Skin of body (tissue), 2 donors: ENCODE results near the gene BRD3. TPM values are rescaled to one million over a fixed set of nuclear protein-coding genes. Genes with fewer than 3 reads are reported as not detected.

ENCODE experiments used
- DNase-seq: peaks from one replicate; lab custom pipeline; 2025; lab: John Stamatoyannopoulos, UW
- total RNA-seq: library from RNA; depleted of rRNA; stranded (reverse); fragments of >200 nt; gene quantifications from one replicate; pipeline ENCODE4 v1.2.3, GENCODE V29; 2014

Gene BRD3
- total RNA-seq, 1 donor from 2014 or later = 16.7 TPM

DNA sequence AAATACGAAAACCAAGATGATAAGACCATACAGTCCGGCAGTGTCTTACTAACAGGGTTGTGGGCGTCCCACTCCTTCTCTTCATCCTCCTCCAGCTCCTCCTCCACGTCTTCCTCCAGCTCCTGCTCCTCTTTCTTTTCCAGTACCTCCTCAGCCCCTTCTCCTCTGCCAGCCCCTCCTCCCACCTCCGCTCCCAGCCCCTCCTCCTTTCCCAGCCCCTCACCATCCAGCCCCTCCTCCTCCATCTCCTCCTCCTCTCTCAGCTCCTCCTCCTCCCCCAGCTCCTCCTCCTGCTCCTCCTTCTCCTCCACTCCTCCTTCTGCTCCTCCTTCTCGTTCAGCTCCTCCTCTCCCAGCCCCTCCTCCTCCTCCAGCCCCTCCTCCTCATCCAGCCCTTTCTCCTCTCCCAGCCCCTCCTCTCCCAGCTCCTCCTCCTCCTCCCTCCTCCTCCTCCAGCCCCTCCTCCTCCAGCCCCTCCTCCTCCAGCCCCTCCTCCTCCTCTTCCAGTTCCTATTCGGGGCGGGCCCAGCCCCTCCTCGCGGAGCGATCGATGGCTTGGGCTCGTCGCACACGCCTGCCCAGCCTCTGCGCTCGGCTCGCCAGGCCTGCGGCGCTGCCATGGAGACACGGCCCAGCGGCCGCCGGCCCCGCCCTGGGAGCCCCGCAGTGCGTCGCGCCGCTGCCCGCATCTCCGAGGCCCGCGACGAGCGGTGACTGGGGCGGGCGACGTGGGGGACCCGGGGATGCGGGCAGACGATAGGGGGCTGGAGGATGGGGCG, 42.8 kb downstream of the BRD3 start, which contains the start of gene BRD3OS:
Gene BRD3OS (plus strand): TSS at position 654 of the 778 bp plus-strand sequence. CDS start 1,267 bp downstream, outside the sequence.
- peak; percentile 99 for DNase-seq

DNA sequence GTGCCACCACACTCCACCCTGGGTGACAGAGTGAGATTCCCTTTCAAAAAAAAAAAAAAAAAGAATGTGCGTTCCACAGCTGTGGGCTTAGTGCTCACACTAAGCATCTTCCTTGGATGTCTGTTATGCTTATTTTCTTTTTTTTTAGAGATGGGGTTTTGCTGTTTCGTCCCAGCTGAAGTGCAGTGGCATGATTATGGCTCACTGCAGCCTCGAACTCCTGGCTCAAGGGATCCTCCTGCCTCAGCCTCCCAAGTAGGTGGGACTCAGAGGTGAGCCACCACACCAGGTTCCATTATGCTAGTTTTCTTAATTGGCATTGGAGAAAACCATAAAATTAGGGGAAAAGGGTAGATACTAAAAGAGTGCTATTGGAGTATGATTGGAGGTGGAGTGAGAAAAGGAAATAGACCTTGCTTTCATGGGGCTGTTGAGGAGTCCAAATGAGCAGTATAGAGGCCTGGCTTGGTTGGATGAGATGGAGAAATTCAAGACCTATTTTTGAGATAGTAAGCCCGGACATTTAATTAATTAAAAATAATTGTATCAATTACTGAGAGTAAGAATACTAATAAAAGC, 43.5 kb downstream of the BRD3 start:
- no peak for DNase-seq

DNA sequence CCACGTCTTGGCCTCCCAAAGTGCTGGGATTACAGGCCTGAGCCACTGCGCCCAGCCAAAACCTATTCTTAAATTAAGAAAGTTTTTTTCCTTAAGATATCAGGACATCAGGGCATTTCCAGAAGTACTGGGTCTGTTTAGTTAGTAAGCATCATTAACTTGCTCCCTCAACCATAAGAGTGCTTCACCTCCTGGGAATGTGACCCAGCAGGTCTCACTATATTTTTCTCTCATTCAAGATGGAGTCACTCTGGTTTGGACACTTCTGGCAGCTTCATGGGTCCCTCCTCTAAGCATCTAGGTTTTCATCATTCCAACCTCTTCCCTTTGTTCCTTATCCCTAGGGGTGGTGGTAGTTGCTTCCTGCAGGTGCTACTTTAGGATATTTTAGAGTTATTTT, 52.9 kb downstream of the BRD3 start:
- DNase-seq = no peak

DNA sequence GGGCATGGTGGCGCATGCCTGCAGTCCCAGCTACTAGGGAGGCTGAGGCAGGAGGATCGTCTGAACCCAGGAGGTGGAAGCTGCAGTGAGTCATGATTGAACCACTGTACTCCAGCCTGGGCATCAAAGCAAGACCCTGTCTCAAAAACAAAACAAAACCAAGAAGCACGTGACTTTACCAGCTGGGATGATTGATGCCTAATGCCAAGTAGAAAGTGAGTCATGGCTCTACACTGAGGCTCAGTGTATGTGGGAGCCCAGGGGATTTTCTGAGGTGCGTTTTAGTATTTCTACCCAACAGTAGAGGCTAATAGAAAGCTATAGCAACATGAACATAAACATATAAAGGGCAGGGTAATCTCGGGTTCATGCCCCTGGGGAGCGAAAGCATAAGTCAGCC, 56.4 kb downstream of the BRD3 start:
- DNase-seq = no peak

DNA sequence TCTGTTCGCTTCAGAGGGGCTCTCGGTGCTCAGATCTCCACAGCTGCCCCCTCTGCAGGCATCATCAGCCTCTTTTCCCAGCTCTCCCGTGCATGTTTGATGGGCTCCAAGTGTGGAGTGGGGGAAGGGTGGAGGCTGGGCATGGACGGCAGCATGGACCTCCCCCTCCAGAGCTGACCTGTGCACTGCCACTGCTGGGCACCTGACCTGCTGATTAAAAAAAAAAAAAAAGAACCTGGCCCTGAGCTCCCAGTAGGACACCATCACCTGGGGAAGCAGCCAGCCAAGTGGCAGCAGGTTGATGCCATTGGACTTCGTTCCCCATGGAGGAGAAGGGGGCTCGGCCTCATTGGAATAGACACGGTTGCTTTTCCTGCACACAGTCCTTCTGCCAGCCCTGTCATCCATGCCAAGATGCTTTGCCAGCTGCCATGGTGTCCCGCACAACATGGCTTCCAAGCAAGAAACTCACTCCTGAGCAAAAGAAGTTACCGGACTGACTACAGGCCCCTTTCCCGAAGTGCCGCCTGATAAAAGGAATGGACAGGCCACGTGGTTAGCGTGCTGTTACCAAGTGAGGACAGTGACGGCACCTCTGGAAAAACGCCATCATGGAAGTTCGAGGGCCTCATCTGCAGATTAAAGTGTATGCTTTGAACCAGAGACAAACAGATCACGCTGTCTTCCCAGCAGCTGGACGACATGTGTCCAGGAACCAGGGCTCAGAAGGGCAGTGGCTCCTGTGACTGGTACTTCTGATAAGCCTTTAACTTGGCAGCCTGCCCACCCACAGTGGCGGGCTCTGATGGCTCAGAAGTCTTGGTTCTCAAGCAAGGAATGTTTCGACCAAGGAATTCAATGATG, 57.3 kb downstream of the BRD3 start:
- DNase-seq = peak; percentile 22

DNA sequence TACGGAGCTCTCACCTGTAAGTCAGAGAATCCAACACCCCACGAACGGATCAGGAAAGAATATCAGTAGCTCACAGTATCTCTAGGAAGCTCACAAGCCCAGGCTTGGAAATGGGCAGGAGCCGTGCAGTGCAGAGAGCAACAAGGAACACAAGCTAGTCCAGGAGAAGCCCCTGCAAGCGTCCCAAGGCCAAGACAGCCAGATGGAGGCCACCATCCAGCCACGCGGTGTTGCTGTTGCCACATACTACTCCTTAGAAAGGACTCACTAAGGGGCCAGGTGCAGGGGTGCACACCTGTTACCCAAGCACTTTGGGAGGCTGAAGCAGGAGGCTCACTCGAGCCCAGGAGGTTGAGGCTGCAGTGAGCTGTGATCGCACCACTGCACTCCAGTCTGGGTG, 60.3 kb downstream of the BRD3 start:
- DNase-seq = no peak

DNA sequence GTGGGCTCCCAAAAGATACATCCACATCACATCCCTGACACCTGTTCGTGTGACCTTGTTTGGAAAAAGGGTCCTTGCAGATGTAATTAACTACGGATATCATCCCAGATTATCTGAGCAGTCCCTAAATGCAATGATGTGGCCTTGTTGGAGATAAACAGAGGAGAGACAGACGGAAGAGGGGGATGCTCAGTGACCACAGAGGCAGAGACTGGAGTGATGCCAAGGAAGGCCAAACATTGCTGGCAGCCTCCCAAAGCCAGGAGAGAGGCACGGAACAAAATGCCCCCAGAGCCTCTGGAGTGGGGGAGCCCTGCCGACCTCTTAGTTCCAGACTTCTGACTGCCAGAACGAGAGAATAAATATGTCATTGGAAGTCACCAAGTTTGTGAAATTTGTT, 60.7 kb downstream of the BRD3 start:
- DNase-seq = no peak

DNA sequence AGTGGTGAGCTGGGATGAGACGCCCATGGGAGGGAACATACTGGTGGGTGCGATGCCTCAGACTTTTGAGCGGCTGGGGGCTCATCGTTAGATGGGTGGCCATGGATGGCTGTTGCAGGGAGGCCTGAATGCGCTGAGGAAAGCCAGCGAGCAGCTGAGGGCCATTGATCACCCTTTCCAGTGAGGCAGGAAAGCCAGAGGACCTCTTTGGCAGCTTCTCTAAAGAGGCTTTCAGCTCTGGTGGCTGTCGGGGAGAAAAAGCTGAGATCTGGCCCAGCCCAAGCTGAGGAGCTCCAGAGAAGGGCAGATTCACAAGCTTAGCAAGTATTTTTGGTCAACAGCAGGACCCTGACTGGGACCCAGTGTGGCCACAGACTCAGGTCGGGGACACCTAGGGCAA, 62.4 kb downstream of the BRD3 start:
- DNase-seq = no peak

DNA sequence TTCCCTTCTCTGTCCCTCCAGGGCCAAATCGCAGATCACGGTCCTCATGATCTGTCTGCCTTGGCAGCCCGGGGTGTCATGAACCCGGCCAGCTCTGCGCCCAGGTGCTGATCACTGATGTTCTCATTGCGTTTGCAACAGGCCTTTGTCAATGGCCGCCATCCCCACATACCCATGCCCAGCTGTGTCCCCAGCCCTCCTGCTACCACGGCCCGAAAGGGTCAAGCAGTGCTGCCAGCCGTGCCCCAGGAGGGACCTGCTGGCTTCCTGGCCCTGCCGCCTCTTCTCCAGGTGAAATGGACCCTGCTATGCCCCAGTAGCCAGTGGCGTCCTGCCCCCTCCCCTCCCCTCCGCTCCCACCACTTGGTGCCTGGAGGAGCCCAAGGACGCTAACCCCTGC, 62.9 kb downstream of the BRD3 start:
- no peak for DNase-seq

DNA sequence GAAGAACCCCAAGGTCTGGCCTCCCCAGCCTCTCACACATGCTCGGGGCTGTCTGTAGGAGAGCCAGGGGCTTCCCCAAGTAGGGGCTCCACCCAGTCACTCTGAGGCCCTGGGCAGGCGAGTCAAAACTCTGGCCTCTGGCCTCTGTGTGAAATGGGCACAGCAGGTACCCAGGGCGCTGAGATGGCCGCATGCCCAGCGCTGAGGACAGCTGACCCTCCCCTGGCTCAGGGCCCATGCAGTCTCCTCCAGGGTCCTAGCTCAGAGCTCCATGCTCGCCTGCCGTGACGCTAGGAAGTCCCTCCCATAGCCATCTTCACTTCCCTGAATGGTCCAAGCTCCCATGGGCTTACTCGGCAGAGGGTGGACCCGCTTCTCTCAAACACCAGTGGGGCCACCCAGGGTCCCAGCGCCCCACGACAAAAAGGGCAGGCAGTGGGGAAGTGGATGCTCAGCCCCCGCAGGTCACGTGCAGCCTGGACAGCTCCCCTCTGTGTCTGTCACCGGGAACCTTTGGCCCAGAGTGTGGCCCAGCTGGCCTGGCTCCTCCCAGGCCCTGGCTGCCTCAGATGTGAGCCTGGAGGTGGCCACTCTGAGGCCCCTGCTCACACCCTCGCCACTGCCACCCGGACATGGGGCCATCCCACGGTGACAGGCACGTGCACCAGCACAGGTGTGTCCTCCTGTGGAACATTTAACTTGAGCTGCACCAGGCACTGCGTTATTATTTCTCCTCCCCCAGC, 63.5 kb downstream of the BRD3 start:
- no peak for DNase-seq

DNA sequence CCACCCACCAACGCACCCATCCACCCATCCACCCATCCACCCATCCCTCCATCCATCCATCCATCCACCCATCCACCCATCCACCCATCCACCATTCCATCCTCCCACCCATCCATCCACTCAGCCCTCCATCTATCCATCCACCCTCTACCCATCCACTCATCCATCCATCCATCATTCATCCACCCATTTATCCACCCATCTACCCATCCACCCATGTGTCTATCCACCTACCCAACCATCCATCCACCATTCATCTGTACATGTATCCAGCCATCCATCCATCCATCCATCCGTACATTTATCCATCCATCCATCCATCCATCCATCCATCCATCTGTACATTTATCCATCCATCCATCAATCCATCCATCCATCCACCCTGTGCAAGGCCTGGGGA, 64.6 kb downstream of the BRD3 start:
- no peak for DNase-seq

DNA sequence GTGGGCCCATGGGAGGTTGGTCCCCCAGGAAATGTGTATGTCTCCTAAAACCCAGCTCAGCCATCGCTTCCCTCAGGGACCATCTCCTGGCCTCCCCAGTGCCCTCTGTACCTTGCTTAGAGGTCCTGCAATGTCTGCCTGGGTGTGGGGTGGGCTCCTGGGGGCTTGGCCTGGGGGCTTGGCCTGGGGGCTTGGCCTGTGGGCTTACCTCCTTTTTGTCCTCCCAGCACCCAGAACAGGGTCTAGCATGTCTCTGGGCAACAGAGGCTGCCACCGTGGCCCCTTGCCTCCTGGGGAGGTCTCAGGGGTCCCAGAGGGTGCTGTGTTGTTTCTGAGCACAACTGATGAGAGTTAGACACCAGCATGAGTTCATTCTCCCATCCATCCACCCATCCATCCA, 65.0 kb downstream of the BRD3 start:
- no peak for DNase-seq

DNA sequence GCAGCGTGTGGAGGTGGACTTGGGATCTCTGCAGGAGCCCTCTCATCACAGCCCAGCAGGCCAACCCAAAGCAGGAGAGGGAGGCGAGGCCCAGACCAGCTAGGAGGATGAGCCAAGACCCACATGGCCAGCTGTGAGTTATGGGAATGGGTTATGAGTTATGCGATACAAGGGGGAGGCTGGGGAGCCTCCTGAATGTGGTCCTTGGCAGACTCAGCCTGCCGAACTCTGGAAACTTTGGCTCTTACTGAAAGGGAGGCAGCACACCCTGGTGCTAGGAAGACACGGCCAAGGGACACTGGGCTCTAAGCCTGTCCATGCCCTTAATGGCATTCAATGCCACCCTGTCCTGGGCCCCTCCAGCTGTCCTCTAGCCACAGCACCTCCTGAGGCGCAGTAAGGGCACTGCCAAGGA, 68.0 kb downstream of the BRD3 start:
- DNase-seq = peak; percentile 26

DNA sequence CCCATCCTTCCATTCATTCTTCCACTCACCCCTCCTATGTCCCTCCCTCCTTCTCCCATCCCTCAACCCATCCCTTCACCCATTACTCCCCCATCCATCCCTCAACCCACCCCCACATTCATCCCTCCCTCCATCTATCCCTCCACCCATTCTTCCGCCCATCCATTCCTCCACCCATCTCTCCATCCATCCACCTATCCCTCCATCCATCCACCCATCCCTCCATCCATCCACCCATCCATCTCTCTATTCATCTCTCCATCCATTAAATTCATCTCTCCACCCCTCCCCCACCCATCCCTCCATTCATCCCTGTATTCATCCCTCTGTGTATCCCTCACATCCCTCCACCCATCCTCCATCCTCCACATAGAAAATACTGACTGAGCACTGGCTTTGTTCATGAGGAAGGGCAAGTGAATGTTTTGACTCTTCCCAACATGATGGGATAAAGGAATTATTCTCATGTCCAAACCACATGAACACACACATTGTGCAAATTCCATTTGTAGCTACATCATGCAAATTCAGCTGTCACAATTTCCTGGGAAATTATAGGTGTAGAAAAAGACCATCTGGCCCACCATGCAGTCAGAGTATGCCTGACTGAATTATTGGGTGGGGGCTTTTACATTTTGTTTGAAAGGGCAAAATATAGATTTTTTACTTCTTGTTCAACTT, 68.8 kb downstream of the BRD3 start:
- peak; percentile 24 for DNase-seq

DNA sequence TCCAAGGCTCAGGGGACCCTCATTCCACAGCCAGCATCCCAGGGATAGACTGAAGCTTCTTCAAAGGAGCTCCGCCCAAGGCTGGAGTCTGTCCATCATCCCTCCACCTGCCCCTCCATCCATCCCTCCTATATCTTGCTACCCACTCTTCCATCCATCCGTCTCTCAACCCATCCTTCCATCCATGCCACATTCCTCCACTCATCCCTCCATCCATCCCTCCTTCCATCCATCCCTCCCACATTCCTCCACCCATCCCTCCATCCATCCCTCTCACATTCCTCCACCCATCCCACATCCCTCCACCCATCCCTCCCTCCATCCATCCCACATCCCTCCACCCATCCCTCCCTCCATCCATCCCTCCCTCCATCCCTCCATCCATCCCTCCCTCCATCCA, 70.2 kb downstream of the BRD3 start:
- no peak for DNase-seq

DNA sequence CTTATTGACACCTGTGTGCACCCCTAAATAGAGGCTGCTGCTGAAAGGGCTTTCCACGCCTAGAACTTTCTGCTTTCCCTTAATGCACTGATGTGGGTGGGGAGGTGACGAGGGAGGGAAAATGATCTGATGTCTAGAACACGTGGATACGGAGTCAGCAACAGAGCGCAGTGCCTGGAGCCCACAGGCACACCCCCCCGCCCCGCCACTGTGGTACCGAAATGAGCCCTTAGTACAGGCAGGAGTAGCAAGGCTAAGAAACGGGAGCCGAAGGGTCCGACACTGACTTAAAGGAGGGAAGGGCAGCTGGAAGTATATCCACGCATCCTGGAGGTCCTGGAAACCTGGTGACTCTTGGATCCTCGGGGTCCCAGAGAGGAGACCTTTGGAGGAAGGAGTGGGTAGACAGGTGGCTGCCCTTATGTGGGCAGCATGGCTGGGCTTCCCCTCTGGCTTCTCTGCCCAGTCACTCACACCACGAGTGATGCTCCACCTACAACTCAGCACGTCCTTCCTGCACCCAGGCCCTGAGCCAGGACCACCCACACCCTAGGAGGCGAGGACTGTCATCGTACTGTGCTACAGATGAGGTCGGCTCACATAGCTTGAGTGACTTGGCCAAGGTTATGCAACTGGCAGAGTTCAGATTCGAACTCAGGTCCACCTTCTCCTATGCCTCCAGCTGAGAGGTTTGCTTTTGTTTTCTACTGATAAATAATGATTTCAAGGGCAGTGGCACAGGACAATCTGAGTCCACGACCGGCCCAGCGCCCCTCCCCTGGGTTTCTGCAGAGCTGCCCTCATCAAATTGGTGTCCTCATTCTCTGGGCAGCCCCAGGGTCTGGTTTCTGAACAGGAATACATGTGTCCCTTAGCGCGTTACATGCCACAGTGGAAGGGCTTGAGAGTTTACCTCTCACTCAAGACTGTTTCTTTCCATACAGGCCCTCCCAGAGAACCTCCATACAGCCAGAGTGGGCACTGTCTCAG, 71.0 kb downstream of the BRD3 start:
- no peak for DNase-seq

DNA sequence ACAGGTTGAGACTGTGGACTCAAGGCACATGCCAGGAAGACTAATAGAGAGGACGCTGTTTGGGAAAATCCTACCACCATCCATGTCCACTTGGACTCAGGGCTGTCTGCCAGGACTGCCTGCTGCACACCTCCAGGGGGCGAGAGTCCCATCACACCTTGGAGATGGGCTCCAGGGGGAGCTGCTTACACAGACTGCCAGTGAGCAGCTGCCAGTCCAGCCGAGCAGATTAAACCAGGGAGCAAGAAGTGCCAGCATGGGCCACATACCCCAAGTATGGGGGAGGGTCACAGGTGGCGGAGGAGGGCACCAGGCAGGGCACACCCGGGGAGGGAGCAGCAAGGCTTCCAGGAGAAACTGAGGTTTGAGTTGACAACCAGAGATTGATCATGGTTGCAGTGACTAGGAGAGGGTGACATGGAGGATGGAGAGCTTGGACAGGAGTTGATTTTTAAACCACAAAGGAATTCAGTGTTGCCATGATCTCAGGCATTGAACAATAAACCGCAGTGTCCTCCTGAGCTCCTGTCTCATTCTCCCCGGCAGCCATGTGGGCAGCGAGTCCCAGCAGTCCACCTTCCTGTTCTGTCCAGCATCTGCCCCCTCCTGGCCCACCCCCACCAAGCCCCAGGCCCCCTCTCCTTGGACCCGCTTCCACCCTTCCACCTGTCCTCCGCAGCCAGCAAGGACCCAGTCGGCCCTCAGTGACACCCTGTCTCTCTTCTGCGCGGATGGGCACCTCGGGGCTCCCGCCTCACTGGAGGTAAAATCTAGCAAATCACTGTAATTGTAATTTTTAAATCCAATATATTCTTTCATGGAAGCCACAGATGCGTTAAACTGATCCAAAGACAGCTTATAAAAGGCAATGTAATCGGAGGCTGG, 72.6 kb downstream of the BRD3 start:
- DNase-seq = no peak

DNA sequence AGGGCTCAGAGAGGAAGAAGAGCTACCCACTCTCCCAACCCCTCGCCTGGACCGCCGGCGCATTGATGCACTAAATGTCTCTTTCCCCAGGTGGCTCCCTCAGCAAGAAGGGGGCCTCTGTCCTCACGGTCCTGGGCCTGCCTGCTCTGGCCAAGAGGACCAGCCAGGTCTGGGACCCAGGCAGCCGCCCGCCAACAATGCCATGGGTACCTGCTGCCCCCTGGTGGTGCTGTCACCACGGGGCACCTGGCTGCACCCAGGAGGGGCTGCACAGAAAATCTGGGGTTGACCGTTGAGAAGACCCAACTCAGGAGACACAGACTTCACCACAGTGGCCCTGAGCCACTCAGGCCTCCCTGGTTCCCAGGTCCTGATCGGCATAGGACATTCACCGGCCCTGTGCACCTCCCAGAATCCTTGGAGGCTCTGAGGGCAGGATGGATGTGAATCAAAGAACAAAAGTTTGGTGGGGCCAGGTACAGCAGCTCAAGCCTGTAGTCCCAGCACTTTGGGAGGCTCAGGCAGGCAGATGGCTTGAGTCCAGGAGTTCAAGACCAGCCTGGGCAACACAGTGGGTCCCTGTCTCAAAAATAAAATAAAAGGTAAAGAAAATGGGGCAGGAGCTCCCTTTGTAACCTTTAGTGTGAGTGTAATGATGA, 73.3 kb downstream of the BRD3 start:
- peak; percentile 31 for DNase-seq
